Cardiac muscle cell (in vitro differentiated cells and primary cell): ENCODE results near the gene NINJ2. TPM values are rescaled to one million over a fixed set of nuclear protein-coding genes. Genes with fewer than 3 reads are reported as not detected.

Source experiments
- DNase-seq, 2 donors: peaks; one replicate each; pipeline versions ENCODE4 v3.0.0 to v3.0.0-alpha.2; 2010 to 2017; ENCODE audit warnings: low read depth in 1 of 2, low spot score in 1 of 2
- H3K27ac ChIP-seq: fragments of 200-600 bp; sonication (generic); 2 replicates; pipeline ENCODE4 v1.5.1; 2016
- H3K27me3 ChIP-seq: fragments of 200-600 bp; sonication (generic); 2 replicates; pipeline ENCODE4 v1.6.0; 2016; ENCODE audit warnings: control low read depth
- H3K36me3 ChIP-seq: fragments of 200-600 bp; sonication (generic); 2 replicates; pipeline ENCODE4 v1.5.1; 2016; ENCODE audit warnings: control low read depth
- H3K4me1 ChIP-seq: fragments of 200-600 bp; sonication (generic); 2 replicates; pipeline ENCODE4 v1.8.1; 2017; ENCODE audit warnings: low read depth, mild to moderate bottlenecking, mixed run types
- H3K4me3 ChIP-seq: fragments of 200-600 bp; sonication (generic); 2 replicates; pipeline ENCODE4 v1.5.1; 2016; ENCODE audit warnings: mild to moderate bottlenecking
- H3K9me3 ChIP-seq: fragments of 200-600 bp; sonication (generic); 2 replicates; pipeline ENCODE4 v1.5.1; 2017; ENCODE audit warnings: low read depth, mild to moderate bottlenecking, control low read depth
- polyA plus RNA-seq: library from polyadenylated mRNA; unstranded; fragments of >200 nt; fragmentation: Nextera tagmentation; extraction: Ambion mirVana; gene quantifications from 2 replicates; pipeline ENCODE4 v1.2.1, GENCODE V29; 2016
- total RNA-seq: library from RNA; depleted of rRNA; stranded (reverse); fragments of >200 nt; gene quantifications from 2 replicates; pipeline ENCODE4 v1.2.3, GENCODE V29; 2016
- TF ChIP-seq, protein P1 (sequence below): IDR thresholded peaks from 2 replicates; pipeline ENCODE4 v1.5.1; 2012; ENCODE audit warnings: low read depth, mild to moderate bottlenecking, low read length

NINJ2 gene
- total and polyA plus RNA-seq, 2 experiments from 2014 or later, result 2.3 TPM; not detected in 1

DNA sequence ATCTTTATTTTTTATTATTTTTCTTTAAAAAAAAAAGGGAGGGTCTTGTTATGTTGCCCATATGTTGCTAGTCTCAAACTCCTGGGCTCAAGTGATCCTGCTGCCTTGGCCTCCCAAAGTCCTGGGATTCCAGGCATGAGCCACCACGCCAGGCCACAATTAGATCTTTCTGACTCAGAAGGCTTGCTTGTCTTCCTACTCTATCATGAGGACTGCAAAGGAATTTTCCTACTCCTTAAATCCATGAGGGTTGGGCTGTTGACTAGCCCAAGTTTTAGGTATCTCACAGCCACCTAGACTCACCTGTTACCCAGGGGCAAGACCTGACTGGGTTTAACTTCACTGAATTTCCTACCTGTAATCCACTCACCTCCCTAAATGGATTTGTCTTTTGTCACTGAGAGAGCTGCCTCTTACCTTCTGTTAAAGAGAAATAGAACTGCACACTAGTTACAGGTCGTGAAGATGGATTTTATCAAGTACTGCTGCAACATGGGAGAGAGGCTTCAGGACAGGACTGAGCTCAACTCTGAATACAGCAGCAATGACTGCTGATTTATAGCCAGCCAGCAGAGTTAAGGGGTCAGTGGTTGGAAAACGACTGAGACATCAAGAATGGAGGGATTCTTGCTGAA lies 131.2 kb downstream of the NINJ2 start:
- Histone ChIP-seq H3K36me3 (no peaks in the 10 kb centered on the region), H3K27me3 (no peaks in the 10 kb centered on the region), H3K27ac (no peak overlapping the region), H3K4me3 (no peak overlapping the region), H3K9me3 (no peaks in the 10 kb centered on the region), H3K4me1 (peaks cover 5% of the 10 kb centered on the region)
- DNase-seq, result no peak
- TF ChIP-seq, protein P1, sequence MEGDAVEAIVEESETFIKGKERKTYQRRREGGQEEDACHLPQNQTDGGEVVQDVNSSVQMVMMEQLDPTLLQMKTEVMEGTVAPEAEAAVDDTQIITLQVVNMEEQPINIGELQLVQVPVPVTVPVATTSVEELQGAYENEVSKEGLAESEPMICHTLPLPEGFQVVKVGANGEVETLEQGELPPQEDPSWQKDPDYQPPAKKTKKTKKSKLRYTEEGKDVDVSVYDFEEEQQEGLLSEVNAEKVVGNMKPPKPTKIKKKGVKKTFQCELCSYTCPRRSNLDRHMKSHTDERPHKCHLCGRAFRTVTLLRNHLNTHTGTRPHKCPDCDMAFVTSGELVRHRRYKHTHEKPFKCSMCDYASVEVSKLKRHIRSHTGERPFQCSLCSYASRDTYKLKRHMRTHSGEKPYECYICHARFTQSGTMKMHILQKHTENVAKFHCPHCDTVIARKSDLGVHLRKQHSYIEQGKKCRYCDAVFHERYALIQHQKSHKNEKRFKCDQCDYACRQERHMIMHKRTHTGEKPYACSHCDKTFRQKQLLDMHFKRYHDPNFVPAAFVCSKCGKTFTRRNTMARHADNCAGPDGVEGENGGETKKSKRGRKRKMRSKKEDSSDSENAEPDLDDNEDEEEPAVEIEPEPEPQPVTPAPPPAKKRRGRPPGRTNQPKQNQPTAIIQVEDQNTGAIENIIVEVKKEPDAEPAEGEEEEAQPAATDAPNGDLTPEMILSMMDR, result no peak

DNA sequence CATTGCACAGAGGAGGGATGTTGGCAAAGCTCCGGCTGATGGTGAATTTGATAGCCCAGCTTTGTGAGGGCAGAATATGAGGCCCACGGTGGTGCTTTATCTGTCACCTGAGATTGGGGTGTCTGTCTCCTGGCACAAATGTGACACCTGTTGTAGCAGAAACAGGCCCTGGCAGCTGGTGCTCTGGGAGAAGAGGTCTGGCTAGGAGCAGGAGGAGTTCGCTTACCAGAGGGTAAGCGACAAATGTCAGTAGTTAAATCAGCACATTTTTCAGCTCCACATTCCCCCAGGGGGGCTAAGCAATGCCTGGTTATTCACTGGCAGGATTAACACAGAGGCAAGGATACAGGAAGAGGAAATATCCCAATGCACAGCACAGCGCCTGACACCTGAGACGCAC lies 132.4 kb downstream of the NINJ2 start:
- H3K4me1 ChIP-seq, result peaks cover 5% of the 10 kb centered on the region
- no peaks in the 10 kb centered on the region for H3K27me3 ChIP-seq
- no peak for DNase-seq
- H3K27ac ChIP-seq, result no peak overlapping the region
- no peaks in the 10 kb centered on the region for H3K9me3 ChIP-seq
- TF ChIP-seq, protein P1, result no peak
- no peak overlapping the region for H3K4me3 ChIP-seq
- H3K36me3 ChIP-seq, result no peaks in the 10 kb centered on the region

DNA sequence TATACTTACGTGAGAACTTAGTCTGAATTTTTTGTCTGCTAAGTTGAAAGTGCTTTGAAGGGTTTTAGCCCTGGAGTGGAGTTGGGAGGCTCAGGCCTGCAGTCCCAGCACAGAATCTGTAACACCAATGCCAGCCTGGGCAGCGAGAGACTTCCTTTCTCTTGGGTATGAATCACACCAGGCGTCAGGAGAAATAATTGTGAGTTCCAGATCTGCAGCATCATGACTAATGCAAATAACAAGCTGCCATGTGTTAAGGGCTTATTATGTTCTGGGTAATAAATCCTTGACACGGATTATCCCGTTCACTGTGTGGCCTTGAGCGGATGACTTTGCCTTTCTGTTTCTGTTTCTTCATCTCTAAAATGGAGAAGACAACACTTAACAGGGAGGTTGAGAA lies 132.9 kb downstream of the NINJ2 start:
- Histone ChIP-seq H3K27me3 (no peaks in the 10 kb centered on the region), H3K9me3 (no peaks in the 10 kb centered on the region), H3K27ac (no peak overlapping the region), H3K4me3 (no peak overlapping the region), H3K36me3 (no peaks in the 10 kb centered on the region), H3K4me1 (peaks cover 5% of the 10 kb centered on the region)
- TF ChIP-seq, protein P1, result no peak
- no peak for DNase-seq

DNA sequence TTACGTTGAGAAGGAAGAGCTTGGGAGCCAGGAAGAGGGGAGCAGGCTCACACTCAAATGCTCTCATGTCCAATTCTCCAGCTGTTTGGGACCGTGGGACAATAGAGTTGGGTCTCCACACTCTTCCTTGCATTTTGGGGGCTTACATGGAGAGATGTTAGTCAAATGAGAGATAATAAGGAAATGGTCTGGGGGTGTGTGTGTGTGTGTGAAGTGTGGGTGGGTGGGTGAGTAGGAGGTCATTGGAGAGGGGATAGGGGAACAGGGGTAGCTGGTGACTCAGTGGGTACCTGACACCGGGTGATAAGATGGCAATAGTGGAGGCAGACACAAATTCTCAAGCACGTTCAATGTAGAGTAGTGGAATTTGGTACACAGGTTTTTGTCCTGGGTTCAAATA lies 135.5 kb downstream of the NINJ2 start:
- no peak overlapping the region for H3K4me3 ChIP-seq
- no peaks in the 10 kb centered on the region for H3K36me3 ChIP-seq
- H3K27me3 ChIP-seq, result no peaks in the 10 kb centered on the region
- no peak for DNase-seq
- H3K4me1 ChIP-seq, result peaks cover 11% of the 10 kb centered on the region
- H3K9me3 ChIP-seq, result no peaks in the 10 kb centered on the region
- no peak overlapping the region for H3K27ac ChIP-seq
- TF ChIP-seq, protein P1, result no peak

DNA sequence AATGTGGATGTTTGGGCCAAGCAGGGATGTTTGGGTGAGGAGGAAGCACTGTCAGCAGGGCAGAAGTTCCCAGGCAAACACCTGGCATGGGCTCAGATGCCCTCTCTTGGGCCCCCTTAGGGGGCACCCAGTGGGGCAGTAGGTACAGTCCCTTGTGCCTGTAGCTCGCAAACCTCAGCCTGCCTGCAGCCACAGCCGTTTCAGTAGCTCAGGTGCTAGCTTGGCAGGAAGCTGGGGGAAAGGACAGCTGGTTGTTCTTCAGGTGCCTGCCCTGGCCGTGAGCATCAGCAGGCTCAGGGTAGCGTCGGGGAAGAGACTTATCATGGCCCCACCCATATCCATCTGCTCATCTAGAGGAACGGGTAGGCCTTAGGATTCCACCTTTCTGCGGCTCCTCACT lies 136.0 kb downstream of the NINJ2 start:
- DNase-seq, result no peak
- H3K36me3 ChIP-seq, result no peaks in the 10 kb centered on the region
- no peak overlapping the region for H3K4me3 ChIP-seq
- peaks cover 11% of the 10 kb centered on the region for H3K4me1 ChIP-seq
- H3K27me3 ChIP-seq, result no peaks in the 10 kb centered on the region
- no peaks in the 10 kb centered on the region for H3K9me3 ChIP-seq
- H3K27ac ChIP-seq, result no peak overlapping the region
- TF ChIP-seq, protein P1, result no peak
